ENCODE results near the gene CHRM4. TPM values are rescaled to one million over a fixed set of nuclear protein-coding genes. Genes with fewer than 3 reads are reported as not detected.

Gene CHRM4
- polyA plus RNA-seq, 3 donors from 2014 or later = 0.31 to 0.51 TPM; not detected in 1

DNA sequence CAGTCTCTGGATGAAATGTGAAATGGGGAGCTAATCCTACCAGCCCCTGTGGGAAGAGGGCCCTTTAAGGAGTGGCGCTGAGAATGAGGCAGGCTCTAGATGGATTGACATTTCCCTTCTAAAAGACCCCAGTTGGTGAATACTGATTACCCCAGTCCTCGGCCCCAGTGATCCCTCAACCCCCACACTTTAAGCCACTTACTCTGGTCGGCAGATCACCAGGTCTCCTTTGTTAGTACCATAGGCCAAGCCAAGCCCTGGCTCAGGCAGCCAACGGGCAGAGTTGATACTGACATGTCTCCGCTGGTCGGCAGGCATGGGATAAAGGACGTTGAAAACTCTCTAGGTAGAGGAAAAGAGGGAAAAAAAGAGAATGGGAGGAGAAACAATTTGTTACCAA is 26.1 kb upstream of the CHRM4 start:
- H3K27ac Mint-ChIP-seq = no peak overlapping the region
- no peaks in the 10 kb centered on the region for H3K9me3 Mint-ChIP-seq
- peaks cover 0 to 3% (median 0%) of the 10 kb centered on the region in 3 donors for H3K27me3 Mint-ChIP-seq (ENCODE audit: low read depth in 3 of 3)
- DNase-seq = no peak
- no peak overlapping the region for H3K4me3 Mint-ChIP-seq
- H3K4me1 Mint-ChIP-seq = no peaks in the 10 kb centered on the region
- peaks cover 7 to 37% (median 18%) of the 10 kb centered on the region in 3 donors for H3K36me3 Mint-ChIP-seq

DNA sequence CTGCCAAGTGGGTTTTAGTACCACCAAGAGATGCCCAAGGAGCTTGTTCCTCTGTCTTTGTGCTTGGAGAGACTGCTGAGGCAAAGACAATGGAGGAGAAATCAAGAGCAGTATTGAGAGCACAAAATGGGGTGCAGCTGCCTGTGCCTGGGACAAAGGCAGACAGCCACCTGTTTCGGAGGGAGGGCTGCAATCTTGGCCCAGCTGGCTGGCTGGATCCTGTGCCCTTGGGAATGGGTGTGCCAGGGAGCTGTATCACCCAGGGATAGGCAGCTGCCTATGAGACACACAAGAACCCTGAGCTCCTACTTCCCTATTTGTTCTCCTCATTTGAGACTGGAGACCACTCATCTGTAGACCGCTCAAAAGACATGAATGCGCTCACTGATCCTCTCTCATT is 23.3 kb upstream of the CHRM4 start:
- no peak overlapping the region for H3K4me3 Mint-ChIP-seq
- no peak overlapping the region for H3K27ac Mint-ChIP-seq
- H3K4me1 Mint-ChIP-seq = no peaks in the 10 kb centered on the region
- H3K9me3 Mint-ChIP-seq = no peaks in the 10 kb centered on the region
- no peak for DNase-seq
- peaks cover 7 to 24% (median 10%) of the 10 kb centered on the region in 3 donors for H3K36me3 Mint-ChIP-seq
- H3K27me3 Mint-ChIP-seq (ENCODE audit: low read depth in 3 of 3) = peaks cover 0 to 2% (median 0%) of the 10 kb centered on the region in 3 donors

DNA sequence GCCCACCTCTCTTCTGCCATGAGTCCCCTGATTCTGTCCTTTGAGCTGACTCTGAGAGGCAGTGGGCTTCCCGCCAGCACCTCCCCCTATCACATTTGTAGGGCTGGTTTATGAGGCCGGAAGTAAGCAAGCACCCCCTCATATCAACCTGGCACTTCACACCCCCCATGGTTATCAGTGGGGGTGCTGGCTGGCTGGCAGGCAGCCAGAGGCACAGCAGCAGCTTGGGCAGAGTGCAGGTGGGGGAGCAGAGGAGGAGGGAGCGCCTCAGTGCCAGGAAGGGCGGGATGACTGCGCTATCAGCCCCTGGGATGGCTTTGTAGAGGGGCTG is 22.9 kb upstream of the CHRM4 start:
- no peak overlapping the region for H3K27ac Mint-ChIP-seq
- no peak overlapping the region for H3K4me3 Mint-ChIP-seq
- H3K4me1 Mint-ChIP-seq = no peaks in the 10 kb centered on the region
- H3K36me3 Mint-ChIP-seq = peaks cover 9 to 28% (median 10%) of the 10 kb centered on the region in 3 donors
- no peak for DNase-seq
- H3K9me3 Mint-ChIP-seq = no peaks in the 10 kb centered on the region
- H3K27me3 Mint-ChIP-seq (ENCODE audit: low read depth in 3 of 3) = peaks cover 0 to 2% (median 0%) of the 10 kb centered on the region in 3 donors

DNA sequence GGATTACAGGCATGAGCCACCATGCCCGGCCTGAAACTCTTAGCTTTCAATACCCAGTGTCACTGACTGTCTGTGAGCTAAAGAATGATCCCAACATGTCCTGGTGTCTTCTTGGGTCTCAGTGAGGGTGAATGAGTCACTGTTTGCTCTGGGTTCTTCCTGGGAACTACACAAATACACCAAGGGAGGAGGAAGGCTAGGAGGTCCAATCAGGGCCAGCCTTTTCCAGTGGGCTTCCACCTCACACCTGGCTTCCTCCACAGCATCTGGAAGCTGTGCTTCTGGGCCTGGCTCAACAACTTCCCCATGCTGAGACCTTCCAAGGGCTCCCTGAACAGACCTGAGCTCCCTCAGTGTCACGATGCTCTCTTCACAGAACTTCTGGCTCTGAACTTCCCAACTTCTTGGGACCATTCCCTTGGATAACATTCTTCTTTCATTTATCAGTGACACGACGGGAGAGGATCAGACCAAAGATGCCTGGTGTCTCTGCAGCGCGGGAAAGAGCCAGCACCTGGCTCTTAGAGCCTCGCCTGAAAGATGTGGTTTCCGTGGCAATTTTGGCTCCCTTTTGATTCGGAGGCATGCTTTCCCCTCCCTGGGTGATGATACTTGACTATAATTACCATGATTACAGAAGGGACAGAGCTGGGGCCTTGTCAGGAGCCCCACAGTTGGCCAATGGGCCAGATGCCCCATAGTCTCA is 22.3 kb upstream of the CHRM4 start:
- H3K9me3 Mint-ChIP-seq = no peaks in the 10 kb centered on the region
- H3K4me3 Mint-ChIP-seq = no peak overlapping the region
- H3K27me3 Mint-ChIP-seq (ENCODE audit: low read depth in 3 of 3) = peaks cover 0 to 2% (median 0%) of the 10 kb centered on the region in 3 donors
- peak overlapping the region in 1 of 6 donors; percentile 4 for H3K27ac Mint-ChIP-seq
- DNase-seq = no peak
- peaks cover 9 to 28% (median 10%) of the 10 kb centered on the region in 3 donors for H3K36me3 Mint-ChIP-seq
- H3K4me1 Mint-ChIP-seq = no peaks in the 10 kb centered on the region

DNA sequence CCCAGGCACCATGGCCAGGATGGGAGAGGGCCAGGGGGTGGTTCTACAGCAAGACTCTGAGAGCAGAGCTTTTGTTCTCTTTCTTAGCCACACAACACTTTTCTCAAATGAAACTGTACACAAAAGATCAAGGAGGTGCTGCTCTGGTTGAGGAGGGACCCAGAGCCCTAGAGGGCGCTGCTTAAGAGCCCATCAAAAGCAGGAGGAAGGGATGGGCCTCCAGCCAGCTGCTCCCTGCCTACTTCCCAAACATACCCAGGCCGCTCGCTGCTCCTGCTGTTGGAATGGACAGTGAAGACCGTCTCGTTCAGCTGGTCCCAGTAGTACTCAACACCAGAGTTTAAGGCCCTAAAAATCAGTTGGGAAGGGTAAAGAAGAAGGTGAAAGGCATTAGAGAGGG is 18.4 kb upstream of the CHRM4 start:
- Mint-ChIP-seq H3K27me3 (ENCODE audit: low read depth in 3 of 3) (peaks cover 0 to 2% (median 0%) of the 10 kb centered on the region in 3 donors), H3K4me3 (no peak overlapping the region), H3K4me1 (no peaks in the 10 kb centered on the region), H3K27ac (no peak overlapping the region), H3K9me3 (no peaks in the 10 kb centered on the region), H3K36me3 (peaks cover 9 to 15% (median 12%) of the 10 kb centered on the region in 3 donors)
- DNase-seq = no peak

DNA sequence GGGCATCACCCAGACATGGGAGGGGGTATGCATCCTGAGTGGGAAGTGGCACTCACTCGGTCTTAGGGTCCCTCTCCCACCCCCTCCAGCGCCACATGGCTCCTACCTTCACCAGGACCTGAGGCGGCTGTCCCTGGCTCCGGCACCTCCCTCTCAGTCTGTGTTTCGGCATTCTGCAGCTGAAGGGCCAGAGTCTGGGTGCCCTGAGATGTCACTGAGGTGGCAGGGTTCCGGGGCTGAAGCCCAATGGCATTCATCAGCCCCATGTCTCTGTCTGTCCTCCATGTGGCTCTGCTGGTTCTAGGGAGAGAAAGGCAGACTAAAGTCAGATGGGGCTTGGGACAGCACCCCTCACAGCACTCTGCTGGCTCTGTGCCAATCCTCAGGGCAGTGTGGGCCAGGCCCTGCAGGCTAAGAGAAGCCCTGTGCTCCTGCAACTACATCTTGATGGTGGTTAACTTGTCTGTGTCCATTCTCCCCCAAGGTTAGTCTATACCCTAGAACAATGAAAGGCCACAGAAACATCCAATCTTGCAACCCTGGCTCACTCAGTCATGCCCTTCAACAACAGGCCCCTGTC is 16.9 kb upstream of the CHRM4 start:
- H3K27ac Mint-ChIP-seq = no peak overlapping the region
- H3K27me3 Mint-ChIP-seq (ENCODE audit: low read depth in 3 of 3) = peaks cover 0 to 3% (median 2%) of the 10 kb centered on the region in 3 donors
- no peak for DNase-seq
- no peaks in the 10 kb centered on the region for H3K9me3 Mint-ChIP-seq
- no peak overlapping the region for H3K4me3 Mint-ChIP-seq
- peaks cover 10 to 15% (median 13%) of the 10 kb centered on the region in 3 donors for H3K36me3 Mint-ChIP-seq
- no peaks in the 10 kb centered on the region for H3K4me1 Mint-ChIP-seq

DNA sequence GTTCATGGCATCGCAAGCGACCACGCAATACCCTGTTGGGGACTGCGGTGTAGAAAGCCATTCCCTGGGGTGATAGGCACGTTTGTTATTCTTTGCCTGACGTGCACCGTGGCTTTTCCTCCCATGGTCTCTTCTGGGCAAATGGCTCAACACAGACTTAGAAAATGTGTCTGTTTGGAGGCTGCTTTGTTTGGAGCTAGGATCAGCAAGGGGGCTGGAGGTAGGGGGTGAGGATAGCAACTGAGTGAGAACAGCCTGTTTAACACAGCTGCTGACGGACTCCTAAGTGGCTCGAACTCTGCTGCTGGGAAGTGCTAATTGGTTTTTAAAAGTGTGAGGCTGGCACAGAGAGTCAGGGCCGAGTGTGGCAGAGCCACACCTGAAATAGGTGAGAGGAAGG is 16.1 kb upstream of the CHRM4 start:
- H3K4me1 Mint-ChIP-seq = no peaks in the 10 kb centered on the region
- H3K4me3 Mint-ChIP-seq = no peak overlapping the region
- no peaks in the 10 kb centered on the region for H3K9me3 Mint-ChIP-seq
- H3K36me3 Mint-ChIP-seq = peaks cover 12 to 24% (median 22%) of the 10 kb centered on the region in 3 donors
- peak overlapping the region in 1 of 6 donors; percentile 76 for H3K27ac Mint-ChIP-seq
- no peak for DNase-seq
- peaks cover 0 to 3% (median 2%) of the 10 kb centered on the region in 3 donors for H3K27me3 Mint-ChIP-seq (ENCODE audit: low read depth in 3 of 3)

DNA sequence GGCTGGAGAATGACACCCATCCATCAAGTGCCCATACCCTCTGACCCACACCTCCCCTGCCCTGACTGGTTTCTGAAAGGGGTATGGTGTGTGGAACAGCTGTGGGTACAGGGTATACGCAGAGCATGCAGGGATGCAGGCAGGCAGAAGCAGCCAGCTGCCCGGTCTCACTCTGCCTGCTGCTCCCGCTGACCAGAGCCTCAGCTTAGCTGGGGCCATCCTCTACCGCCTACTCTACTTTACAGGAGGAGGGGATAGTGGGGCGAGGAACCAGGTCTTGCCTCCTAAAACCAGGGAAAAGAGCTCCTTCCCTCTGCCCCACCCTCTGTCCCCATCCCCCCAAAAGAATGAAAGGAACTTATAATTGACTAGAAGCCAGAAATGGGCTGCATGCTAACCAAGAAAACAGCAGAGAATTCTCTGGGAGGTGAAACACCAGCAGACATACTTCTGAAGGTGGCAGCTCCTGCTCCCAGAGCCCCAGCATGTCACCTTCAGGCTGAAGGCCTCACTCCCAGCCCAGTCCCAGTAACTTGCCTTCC is 13.0 kb upstream of the CHRM4 start:
- Mint-ChIP-seq H3K27me3 (ENCODE audit: low read depth in 3 of 3) (peaks cover 0 to 3% (median 0%) of the 10 kb centered on the region in 3 donors), H3K27ac (no peak overlapping the region), H3K9me3 (no peaks in the 10 kb centered on the region), H3K4me1 (no peaks in the 10 kb centered on the region), H3K4me3 (no peak overlapping the region), H3K36me3 (peaks cover 20 to 26% (median 20%) of the 10 kb centered on the region in 3 donors)
- DNase-seq = no peak

DNA sequence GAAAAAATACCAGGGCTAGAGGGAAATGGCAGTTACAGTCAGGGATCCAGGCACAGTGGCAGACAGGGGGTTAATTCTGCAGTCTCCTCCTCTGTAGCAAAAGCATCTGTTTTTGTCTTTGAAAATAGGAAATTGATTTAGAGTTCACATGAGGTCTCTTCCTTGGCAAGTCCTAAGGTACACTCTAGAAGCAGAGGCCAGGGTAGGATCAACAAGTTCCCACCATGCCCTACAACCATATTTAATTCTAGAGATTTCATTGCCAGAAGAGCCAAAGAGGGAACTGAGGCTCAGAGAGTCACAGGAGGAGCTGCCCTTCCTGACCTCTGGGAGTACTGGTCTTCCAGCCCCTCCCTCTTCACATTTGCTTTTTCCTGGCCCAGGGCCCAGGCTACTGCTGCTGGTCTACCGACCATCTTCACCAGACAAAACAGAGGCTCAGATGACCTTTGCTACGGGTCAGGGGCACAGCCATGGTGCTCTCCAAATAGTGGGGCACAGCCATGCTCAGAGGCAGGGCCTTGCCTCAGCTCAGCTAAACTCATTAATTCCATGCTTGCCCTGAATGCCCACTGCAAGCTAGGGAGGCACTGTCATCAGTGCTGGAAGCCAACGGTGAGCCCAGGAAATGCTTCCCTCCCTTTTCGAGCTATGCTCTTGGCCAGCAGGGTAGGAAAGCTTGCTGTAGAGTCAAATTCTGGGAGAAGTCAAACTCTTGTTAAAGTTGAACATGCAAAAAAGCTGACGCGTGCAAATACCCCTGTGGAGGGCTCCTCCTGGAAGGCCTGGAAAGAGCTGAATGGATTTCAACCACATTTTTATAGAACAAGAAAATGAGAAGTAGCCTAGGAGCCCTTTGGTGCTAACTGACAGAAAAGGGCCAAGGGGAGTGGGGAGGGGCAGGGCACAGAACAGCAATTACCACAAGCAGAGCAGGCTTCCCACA is 11.7 kb upstream of the CHRM4 start:
- Mint-ChIP-seq H3K4me1 (no peaks in the 10 kb centered on the region), H3K9me3 (no peaks in the 10 kb centered on the region), H3K4me3 (no peak overlapping the region), H3K27me3 (ENCODE audit: low read depth in 3 of 3) (peaks cover 0 to 3% (median 0%) of the 10 kb centered on the region in 3 donors), H3K36me3 (peaks cover 16 to 25% (median 20%) of the 10 kb centered on the region in 3 donors), H3K27ac (no peak overlapping the region)
- DNase-seq = no peak

DNA sequence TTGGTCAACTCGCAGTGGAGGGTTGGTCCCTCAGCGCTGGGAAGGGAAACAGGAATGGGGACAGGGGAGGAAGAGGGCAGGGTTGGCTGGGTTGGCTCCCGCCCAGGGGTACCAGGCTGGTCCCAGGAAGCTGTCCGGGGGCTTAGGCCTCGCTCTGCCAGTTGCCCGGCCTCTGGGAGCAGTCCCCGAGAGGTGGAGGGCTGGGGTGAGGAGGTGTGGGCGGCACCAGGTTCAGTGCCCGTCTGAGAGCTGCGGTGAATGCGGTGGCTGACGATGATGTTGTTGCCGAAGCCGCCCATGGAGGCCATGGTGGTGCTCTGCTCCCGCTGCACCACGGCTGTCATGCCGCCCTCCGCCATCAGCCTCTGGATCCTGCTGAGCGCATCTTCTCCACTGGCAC is 6.0 kb upstream of the CHRM4 start:
- no peak overlapping the region for H3K27ac Mint-ChIP-seq
- peaks cover 11 to 15% (median 14%) of the 10 kb centered on the region in 3 donors for H3K36me3 Mint-ChIP-seq
- H3K9me3 Mint-ChIP-seq = no peaks in the 10 kb centered on the region
- peaks cover 7 to 9% of the 10 kb centered on the region in 2 donors for H3K4me1 Mint-ChIP-seq
- H3K4me3 Mint-ChIP-seq = no peak overlapping the region
- no peak for DNase-seq
- H3K27me3 Mint-ChIP-seq (ENCODE audit: low read depth in 3 of 3) = peaks cover 7 to 20% (median 11%) of the 10 kb centered on the region in 3 donors

DNA sequence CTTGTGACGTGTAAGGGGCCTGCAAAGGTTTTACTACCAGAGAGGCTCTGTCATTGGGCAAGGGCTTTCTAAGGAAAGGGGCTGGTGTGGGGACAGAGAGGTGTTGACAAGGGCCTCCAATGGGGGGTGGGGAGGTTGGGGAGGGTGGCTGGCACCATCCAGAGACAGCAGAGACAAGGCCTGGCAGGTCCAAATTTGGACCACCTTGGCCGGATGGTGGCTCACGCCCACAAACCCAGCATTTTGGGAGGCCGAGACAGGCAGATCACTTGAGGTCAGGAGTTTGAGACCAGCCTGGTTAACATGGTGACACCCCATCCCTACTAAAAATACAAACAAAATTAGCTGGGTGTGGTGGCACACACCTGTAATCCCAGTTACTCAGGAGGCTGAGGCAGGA is 2.2 kb upstream of the CHRM4 start:
- peaks cover 17 to 36% (median 19%) of the 10 kb centered on the region in 3 donors for H3K27me3 Mint-ChIP-seq (ENCODE audit: low read depth in 3 of 3)
- no peak for DNase-seq
- H3K9me3 Mint-ChIP-seq = no peaks in the 10 kb centered on the region
- peaks cover 8 to 17% of the 10 kb centered on the region in 2 donors for H3K4me1 Mint-ChIP-seq
- no peak overlapping the region for H3K4me3 Mint-ChIP-seq
- no peak overlapping the region for H3K27ac Mint-ChIP-seq
- H3K36me3 Mint-ChIP-seq = peaks cover 5 to 10% (median 8%) of the 10 kb centered on the region in 3 donors

DNA sequence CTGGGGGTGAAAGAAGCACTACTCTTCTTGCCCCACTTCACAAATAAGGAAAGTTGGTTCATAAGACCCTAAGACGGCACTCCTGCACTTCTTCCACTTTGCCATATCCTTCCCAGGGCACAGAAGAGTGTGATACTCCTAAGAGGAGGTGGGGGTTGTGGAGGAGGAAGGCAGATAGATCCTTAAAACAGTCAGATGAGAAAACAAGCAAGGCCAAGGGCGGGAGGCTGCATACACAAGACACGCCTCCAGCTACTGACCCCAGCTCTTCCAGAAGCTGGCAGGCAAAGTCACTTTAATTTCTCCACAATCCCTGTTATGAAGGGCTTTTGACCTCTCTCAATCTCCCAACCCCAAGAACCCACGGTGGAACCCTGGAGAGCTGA is 1.6 kb upstream of the CHRM4 start:
- H3K27me3 Mint-ChIP-seq (ENCODE audit: low read depth in 3 of 3) = peaks cover 23 to 41% (median 24%) of the 10 kb centered on the region in 3 donors
- H3K9me3 Mint-ChIP-seq = no peaks in the 10 kb centered on the region
- H3K4me3 Mint-ChIP-seq = peak overlapping the region; percentile 64 to 84 (median 68)
- H3K36me3 Mint-ChIP-seq = peaks cover 5 to 10% (median 8%) of the 10 kb centered on the region in 3 donors
- no peak for DNase-seq
- peaks cover 8 to 19% of the 10 kb centered on the region in 2 donors for H3K4me1 Mint-ChIP-seq
- no peak overlapping the region for H3K27ac Mint-ChIP-seq

DNA sequence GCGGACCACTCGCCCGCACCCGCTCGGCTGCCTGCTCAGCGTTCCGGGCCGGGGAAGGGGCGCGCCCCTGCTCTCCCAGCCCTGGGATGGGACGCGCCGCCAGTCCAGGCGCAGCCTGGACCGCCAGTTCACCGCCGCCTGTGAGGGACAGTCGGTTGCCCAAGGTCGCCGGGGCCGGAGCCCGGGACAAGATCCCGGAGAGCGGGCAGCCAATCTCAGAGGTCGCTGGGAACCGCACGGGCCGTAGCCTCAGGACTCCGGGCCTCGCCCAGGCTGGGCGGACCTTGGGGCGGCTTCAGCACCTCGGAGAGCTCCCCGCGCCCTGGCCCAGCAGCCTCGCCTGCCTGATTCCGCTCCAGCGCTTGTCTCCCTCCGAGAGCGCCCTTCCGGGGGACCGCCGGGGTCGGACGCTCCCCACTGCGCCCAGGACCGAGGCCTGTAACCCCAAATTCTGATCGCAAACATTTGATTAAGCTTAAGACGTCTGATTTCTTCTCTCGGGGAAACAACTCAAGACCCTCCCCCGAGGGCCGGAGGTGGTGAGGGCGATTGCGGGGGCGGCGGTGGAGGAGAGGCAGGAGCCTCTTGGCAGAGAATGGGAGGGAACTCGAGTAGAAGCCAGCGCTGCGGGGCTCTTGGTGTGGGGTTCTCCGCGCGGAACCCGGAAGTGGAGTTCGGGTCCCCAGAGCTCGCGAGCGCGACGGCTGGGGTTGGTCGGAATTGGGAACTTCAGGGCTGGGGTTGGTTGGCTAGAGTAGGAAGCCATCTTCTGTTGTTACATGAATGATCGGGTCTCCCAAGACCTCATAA is 1.1 kb upstream of the CHRM4 start:
- Mint-ChIP-seq H3K4me1 (peaks cover 8 to 23% of the 10 kb centered on the region in 2 donors), H3K27me3 (ENCODE audit: low read depth in 3 of 3) (peaks cover 24 to 42% (median 28%) of the 10 kb centered on the region in 3 donors), H3K27ac (no peak overlapping the region), H3K9me3 (no peaks in the 10 kb centered on the region), H3K4me3 (peak overlapping the region; percentile 64 to 84 (median 68)), H3K36me3 (peaks cover under 1 to 8% (median 7%) of the 10 kb centered on the region in 3 donors)
- DNase-seq = peak; percentile 73 to 82 (median 80)

All from immature natural killer cell (primary cell).